Hepatocyte (in vitro differentiated cells): ENCODE data around the gene HPX. TPM values are rescaled to one million over a fixed set of nuclear protein-coding genes. Genes with fewer than 3 reads are reported as not detected.

Source experiments
- DNase-seq: peaks from one replicate; pipeline ENCODE4 v3.0.0-alpha.2; 2016; ENCODE audit warnings: low spot score
- H2AFZ ChIP-seq: fragments of 200-600 bp; sonication (generic); 2 replicates; pipeline ENCODE4 v1.6.0; 2016; ENCODE audit warnings: antibody characterized with exemption, mild to moderate bottlenecking
- H3K27ac ChIP-seq: fragments of 200-600 bp; sonication (generic); 2 replicates; pipeline ENCODE4 v1.5.1; 2016; ENCODE audit warnings: mild to moderate bottlenecking
- H3K27me3 ChIP-seq: fragments of 200-600 bp; sonication (generic); 2 replicates; pipeline ENCODE4 v1.6.1; 2016
- H3K36me3 ChIP-seq: fragments of 200-600 bp; sonication (generic); replicated peaks from 2 replicates; pipeline ENCODE4 v1.5.1; 2016; ENCODE audit warnings: low read depth; ENCODE audit not compliant: insufficient read depth
- H3K4me1 ChIP-seq: fragments of 200-600 bp; sonication (generic); 2 replicates; pipeline ENCODE4 v1.5.1; 2016; ENCODE audit warnings: mild to moderate bottlenecking, moderate library complexity; ENCODE audit not compliant: insufficient read depth
- H3K4me2 ChIP-seq: fragments of 200-600 bp; sonication (generic); 2 replicates; pipeline ENCODE4 v1.6.0; 2016
- H3K4me3 ChIP-seq: fragments of 200-600 bp; sonication (generic); 2 replicates; pipeline ENCODE4 v1.5.1; 2016; ENCODE audit warnings: mild to moderate bottlenecking
- H3K79me2 ChIP-seq: fragments of 200-600 bp; sonication (generic); 2 replicates; pipeline ENCODE4 v1.6.0; 2017; ENCODE audit warnings: mild to moderate bottlenecking
- H3K9me2 ChIP-seq: fragments of 200-600 bp; sonication (generic); replicated peaks from 2 replicates; pipeline ENCODE4 v1.6.0; 2017; ENCODE audit warnings: mild to moderate bottlenecking; ENCODE audit not compliant: insufficient read depth
- H3K9me3 ChIP-seq: fragments of 200-600 bp; sonication (generic); 2 replicates; pipeline ENCODE4 v1.5.1; 2016; ENCODE audit warnings: low read depth, mild to moderate bottlenecking
- H4K20me1 ChIP-seq: fragments of 200-600 bp; sonication (generic); 2 replicates; pipeline ENCODE4 v1.6.0; 2016; ENCODE audit warnings: mild to moderate bottlenecking; ENCODE audit not compliant: insufficient read depth, poor library complexity, severe bottlenecking
- EZH2 ChIP-seq: fragments of 200-600 bp; sonication (generic); IDR thresholded peaks from 2 replicates; pipeline ENCODE4 v1.6.1; 2016; ENCODE audit warnings: antibody characterized with exemption, mild to moderate bottlenecking, borderline replicate concordance
- EZH2phosphoT487 ChIP-seq: fragments of 200-600 bp; sonication (generic); IDR thresholded peaks from one replicate; pipeline ENCODE4 v1.6.1; 2018; ENCODE audit warnings: antibody characterized with exemption, mild to moderate bottlenecking, low read depth, moderate library complexity; ENCODE audit not compliant: unreplicated experiment, severe bottlenecking
- WGBS: methylation state at CpG from one replicate; pipeline ENCODE4 v1.1.6; 2016; ENCODE audit warnings: low lambda C conversion rate; ENCODE audit errors: missing lambda C conversion rate; 5-methylcytosine and 5-hydroxymethylcytosine counted together
- polyA plus RNA-seq: library from polyadenylated mRNA; unstranded; fragments of >200 nt; fragmentation: Nextera tagmentation; extraction: Ambion mirVana; gene quantifications from 2 replicates; pipeline ENCODE4 v1.2.1, GENCODE V29; 2016
- total RNA-seq: library from RNA; depleted of rRNA; stranded (reverse); fragments of >200 nt; gene quantifications from 2 replicates; pipeline ENCODE4 v1.2.3, GENCODE V29; 2014
- TF ChIP-seq, protein P1 (sequence below): fragments of 200-600 bp; sonication (generic); IDR thresholded peaks from 2 replicates; pipeline ENCODE4 v1.5.1; 2016; ENCODE audit warnings: antibody characterized with exemption, mild to moderate bottlenecking; ENCODE audit not compliant: poor library complexity

Gene HPX
- total and polyA plus RNA-seq, 2 experiments from 2014 or later: 358 to 361 TPM

DNA sequence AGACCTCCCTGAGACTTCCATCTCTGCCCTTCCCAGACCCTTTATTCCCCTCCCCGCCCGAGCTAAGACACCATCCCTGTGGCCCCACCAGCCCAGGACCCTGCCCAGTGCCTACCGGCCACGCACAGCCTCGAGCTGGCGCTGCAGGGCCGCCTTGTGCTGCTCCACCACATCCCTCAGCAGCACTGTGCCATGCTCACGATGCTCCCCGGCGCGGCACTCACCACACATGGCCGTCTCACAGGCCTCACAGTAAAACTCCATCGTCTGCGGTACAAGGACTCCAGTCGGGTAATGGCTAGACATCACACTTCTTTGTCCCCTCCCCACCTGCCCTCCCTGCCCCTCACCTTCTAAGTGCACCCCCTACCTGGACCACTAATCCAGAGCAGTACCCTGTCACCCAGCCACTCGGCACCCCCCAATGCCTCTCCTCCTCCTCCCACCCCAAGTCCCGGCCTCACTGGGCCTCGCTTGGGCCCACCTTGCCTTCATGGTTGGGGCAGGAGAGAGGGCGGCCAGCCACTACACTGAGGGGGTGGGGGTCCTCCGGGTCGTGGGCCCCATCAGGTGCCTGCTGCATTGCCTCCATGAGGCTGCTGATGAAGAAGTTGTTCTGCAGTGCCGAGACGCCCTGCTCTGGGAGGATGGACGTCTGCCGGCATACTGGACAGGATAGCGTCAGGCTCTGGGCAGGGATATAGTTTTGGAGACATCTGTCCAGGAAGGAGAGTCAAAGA, 17.0 kb upstream of the HPX start:
- no peak overlapping the region for H3K4me2 ChIP-seq
- H3K9me3 ChIP-seq: no peaks in the 10 kb centered on the region
- peak overlapping the region; percentile 79 for H3K27ac ChIP-seq
- TF ChIP-seq EZH2phosphoT487 (no peak), EZH2 (no peak)
- TF ChIP-seq, protein P1, sequence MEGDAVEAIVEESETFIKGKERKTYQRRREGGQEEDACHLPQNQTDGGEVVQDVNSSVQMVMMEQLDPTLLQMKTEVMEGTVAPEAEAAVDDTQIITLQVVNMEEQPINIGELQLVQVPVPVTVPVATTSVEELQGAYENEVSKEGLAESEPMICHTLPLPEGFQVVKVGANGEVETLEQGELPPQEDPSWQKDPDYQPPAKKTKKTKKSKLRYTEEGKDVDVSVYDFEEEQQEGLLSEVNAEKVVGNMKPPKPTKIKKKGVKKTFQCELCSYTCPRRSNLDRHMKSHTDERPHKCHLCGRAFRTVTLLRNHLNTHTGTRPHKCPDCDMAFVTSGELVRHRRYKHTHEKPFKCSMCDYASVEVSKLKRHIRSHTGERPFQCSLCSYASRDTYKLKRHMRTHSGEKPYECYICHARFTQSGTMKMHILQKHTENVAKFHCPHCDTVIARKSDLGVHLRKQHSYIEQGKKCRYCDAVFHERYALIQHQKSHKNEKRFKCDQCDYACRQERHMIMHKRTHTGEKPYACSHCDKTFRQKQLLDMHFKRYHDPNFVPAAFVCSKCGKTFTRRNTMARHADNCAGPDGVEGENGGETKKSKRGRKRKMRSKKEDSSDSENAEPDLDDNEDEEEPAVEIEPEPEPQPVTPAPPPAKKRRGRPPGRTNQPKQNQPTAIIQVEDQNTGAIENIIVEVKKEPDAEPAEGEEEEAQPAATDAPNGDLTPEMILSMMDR: no peak
- no peaks in the 10 kb centered on the region for H4K20me1 ChIP-seq
- WGBS: 94% methylated on average over 22 of the region's 26 CpGs
- H3K27me3 ChIP-seq: no peaks in the 10 kb centered on the region
- H3K79me2 ChIP-seq: no peaks in the 10 kb centered on the region
- no peak overlapping the region for H3K4me3 ChIP-seq
- H3K4me1 ChIP-seq: peaks cover 15% of the 10 kb centered on the region
- H3K36me3 ChIP-seq: no peaks in the 10 kb centered on the region
- DNase-seq: no peak
- H2AFZ ChIP-seq: no peak overlapping the region
- H3K9me2 ChIP-seq: no peaks in the 10 kb centered on the region

DNA sequence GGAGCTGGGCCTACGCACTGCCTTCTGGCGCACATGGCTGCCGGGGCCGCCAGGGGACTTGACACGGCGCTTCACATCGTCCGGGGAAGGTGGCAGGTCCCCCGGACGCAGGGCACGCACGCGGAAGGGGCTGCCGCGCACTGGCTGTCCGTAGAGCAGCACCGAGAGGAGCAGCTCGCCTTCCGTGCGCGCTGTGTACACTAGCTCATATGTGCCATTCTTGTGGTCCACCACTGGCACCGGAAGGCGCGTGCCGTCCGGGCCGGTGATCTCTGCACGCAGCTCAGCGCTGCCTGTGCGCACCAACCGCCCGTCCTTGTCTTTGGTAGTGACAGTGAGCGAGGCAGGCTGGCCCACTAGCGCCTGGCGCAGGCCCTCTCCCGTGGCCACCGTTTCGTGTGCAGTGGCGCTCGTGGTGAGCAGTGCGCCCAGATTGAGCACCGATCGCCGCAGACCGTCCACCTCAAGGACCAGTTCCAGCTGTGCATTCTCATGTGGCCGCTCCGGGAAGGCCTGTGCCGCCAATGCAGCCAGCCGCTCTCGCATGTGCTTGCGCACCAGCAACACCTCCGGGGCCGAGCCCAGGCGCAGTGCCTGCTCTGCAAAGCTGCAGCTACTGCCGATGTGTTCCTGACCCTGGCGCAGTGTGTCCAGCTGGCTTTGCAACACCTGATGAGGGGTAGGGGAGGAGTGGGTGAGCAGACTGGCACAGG, 15.7 kb upstream of the HPX start:
- H3K4me2 ChIP-seq: no peak overlapping the region
- H3K27ac ChIP-seq: no peak overlapping the region
- peaks cover 15% of the 10 kb centered on the region for H3K4me1 ChIP-seq
- TF ChIP-seq EZH2: no peak
- TF ChIP-seq EZH2phosphoT487: no peak
- TF ChIP-seq, protein P1: no peak
- H3K4me3 ChIP-seq: no peak overlapping the region
- no peaks in the 10 kb centered on the region for H3K79me2 ChIP-seq
- no peaks in the 10 kb centered on the region for H3K27me3 ChIP-seq
- H4K20me1 ChIP-seq: no peaks in the 10 kb centered on the region
- H3K9me3 ChIP-seq: no peaks in the 10 kb centered on the region
- no peak overlapping the region for H2AFZ ChIP-seq
- DNase-seq: no peak
- no peaks in the 10 kb centered on the region for H3K9me2 ChIP-seq
- H3K36me3 ChIP-seq: no peaks in the 10 kb centered on the region
- WGBS: over 99% methylated on average over 55 of the region's 56 CpGs

DNA sequence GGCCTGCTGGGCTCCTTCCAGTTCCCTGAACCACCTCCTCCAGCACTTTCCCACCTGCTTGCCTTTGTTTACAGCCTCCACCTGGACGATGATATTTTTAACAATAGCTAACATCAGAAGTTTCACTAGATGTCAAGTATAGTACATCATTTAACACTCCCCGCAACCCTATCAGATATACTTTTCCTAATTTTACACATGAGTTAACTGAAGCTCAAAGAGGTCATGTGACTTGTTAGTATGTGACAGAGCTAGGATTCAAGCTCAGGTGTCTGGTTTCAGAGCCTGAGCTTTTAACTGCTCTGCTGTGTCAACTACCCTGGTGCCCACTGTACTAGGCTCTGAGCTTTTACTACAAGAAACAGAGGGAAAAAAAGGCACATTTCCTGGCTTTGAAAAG, 14.3 kb upstream of the HPX start:
- 98% methylated on average over 2 of the region's 2 CpGs for WGBS
- Histone ChIP-seq H3K4me2 (no peak overlapping the region), H2AFZ (no peak overlapping the region), H3K79me2 (no peaks in the 10 kb centered on the region), H3K4me1 (peaks cover 15% of the 10 kb centered on the region), H4K20me1 (no peaks in the 10 kb centered on the region), H3K9me3 (no peaks in the 10 kb centered on the region), H3K9me2 (no peaks in the 10 kb centered on the region), H3K27me3 (no peaks in the 10 kb centered on the region), H3K27ac (no peak overlapping the region), H3K36me3 (no peaks in the 10 kb centered on the region), H3K4me3 (no peak overlapping the region)
- DNase-seq: no peak
- TF ChIP-seq EZH2 (no peak), EZH2phosphoT487 (no peak)
- TF ChIP-seq, protein P1: no peak
